MCF 10A (cell line): Measurements from ENCODE around the gene UBL7. TPM values are rescaled to one million over a fixed set of nuclear protein-coding genes. Genes with fewer than 3 reads are reported as not detected.
A peak's percentile ranks its signal among the peaks of the same experiment; 100 is the strongest.

ENCODE experiments used
- BruUV-seq: library from RNA; stranded (reverse); fragments of 400-500 nt; replicated peaks from 2 replicates; lab custom pipeline; 2021; lab: Mats Ljungman, UMichigan
- CTCF ChIA-PET: fragments of 300-600 bp; sonication (Branson Sonifier 250); formaldehyde crosslinking; extraction: SDS; loops from one replicate; lab custom pipeline; 2021; ENCODE audit warnings: antibody characterized with exemption, inconsistent platforms; lab: Yijun Ruan, JAX
- POLR2A ChIA-PET: fragments of 300-600, 350-650 bp; sonication (Branson Sonifier 250); formaldehyde crosslinking; extraction: SDS; loops from one replicate; lab custom pipeline; 2020; ENCODE audit warnings: antibody characterized with exemption, inconsistent platforms; lab: Yijun Ruan, JAX
- DNase-seq: peaks from one replicate; pipeline ENCODE4 v3.0.0-alpha.2; 2018; ENCODE audit not compliant: unreplicated experiment
- H3K27ac Mint-ChIP-seq: one replicate; pipeline ENCODE4 v1.8.0; 2022; ENCODE audit warnings: mild to moderate bottlenecking, low read depth, mixed read lengths; ENCODE audit not compliant: unreplicated experiment
- H3K27me3 Mint-ChIP-seq: one replicate; pipeline ENCODE4 v1.8.0; 2022; ENCODE audit warnings: mixed read lengths; ENCODE audit not compliant: insufficient read depth, unreplicated experiment
- H3K36me3 Mint-ChIP-seq: one replicate; pipeline ENCODE4 v1.8.0; 2022; ENCODE audit warnings: mild to moderate bottlenecking, moderate library complexity, mixed read lengths; ENCODE audit not compliant: insufficient read depth, unreplicated experiment
- H3K4me1 Mint-ChIP-seq: one replicate; pipeline ENCODE4 v1.8.0; 2022; ENCODE audit warnings: mixed read lengths; ENCODE audit not compliant: insufficient read depth, unreplicated experiment
- H3K4me3 Mint-ChIP-seq: one replicate; pipeline ENCODE4 v1.8.0; 2022; ENCODE audit warnings: mild to moderate bottlenecking, moderate library complexity, mixed read lengths; ENCODE audit not compliant: unreplicated experiment
- H3K9me3 Mint-ChIP-seq: one replicate; pipeline ENCODE4 v1.8.0; 2022; ENCODE audit warnings: mixed read lengths; ENCODE audit not compliant: unreplicated experiment
- CTCF ChIP-seq: fragments of 200-600 bp; IDR thresholded peaks from one replicate; pipeline ENCODE4 v1.8.0; 2022; ENCODE audit warnings: antibody characterized with exemption, mild to moderate bottlenecking; ENCODE audit not compliant: unreplicated experiment
- intact Hi-C: fragments of 100-400 bp; cut with micrococcal nuclease; formaldehyde crosslinking; loops from 2 replicates; pipeline ENCODE4 v1.14.1; 2022
- total RNA-seq: library from RNA; stranded (reverse); gene quantifications from 2 replicates; pipeline ENCODE4 v1.2.3, GENCODE V29; 2022

Gene UBL7
- total RNA-seq, 1 experiment from 2014 or later, result 56.4 TPM

GRCh38 chr15:74409225-74409624 lies 51.7 kb downstream of the UBL7 start:
- peaks cover 4% of the 10 kb centered on the region for H3K36me3 Mint-ChIP-seq
- BruUV-seq, result no TSS peak
- CTCF ChIA-PET, result no interaction called here
- TF ChIP-seq CTCF, result no peak
- H3K4me3 Mint-ChIP-seq, result no peak overlapping the region
- H3K27me3 Mint-ChIP-seq, result no peaks in the 10 kb centered on the region
- POLR2A ChIA-PET, result interaction anchor here (0.6 kb wide), 1 partner anchor 133 kb away, joined by 3 read pairs; no protein-coding TSS in a partner anchor
- peaks cover 17% of the 10 kb centered on the region for H3K4me1 Mint-ChIP-seq
- no peak for DNase-seq
- no peak overlapping the region for H3K27ac Mint-ChIP-seq
- no peaks in the 10 kb centered on the region for H3K9me3 Mint-ChIP-seq
- intact Hi-C loops, result no loop called here

GRCh38 chr15:74408815-74409214 lies 52.1 kb downstream of the UBL7 start:
- CTCF ChIA-PET, result no interaction called here

DNA sequence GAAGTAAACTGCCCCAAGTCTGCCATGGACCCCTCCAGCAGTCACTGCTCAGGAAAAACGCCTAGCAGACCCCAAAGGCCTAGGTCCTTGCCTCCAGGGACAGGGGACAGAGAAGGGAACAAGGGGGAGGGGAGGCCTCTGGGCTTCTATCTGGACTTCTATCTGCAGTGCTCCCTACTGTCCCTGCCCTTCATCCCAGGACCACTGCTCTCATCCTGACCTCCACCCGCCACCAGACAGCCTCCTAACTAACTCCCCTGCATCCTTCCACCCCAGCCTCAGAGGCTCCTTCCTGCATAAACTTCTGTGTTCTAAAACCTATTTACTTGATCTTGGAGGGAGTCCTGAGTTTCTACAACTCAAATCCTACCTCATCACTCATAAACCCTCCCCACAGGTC lies 52.6 kb downstream of the UBL7 start:
- peaks cover 4% of the 10 kb centered on the region for H3K36me3 Mint-ChIP-seq
- no peak for DNase-seq
- CTCF ChIA-PET, result interaction anchor here (1.0 kb wide), 1 partner anchor 11 kb away, joined by 3 read pairs; no protein-coding TSS in a partner anchor
- H3K9me3 Mint-ChIP-seq, result no peaks in the 10 kb centered on the region
- H3K27ac Mint-ChIP-seq, result no peak overlapping the region
- H3K4me3 Mint-ChIP-seq, result no peak overlapping the region
- H3K4me1 Mint-ChIP-seq, result peaks cover 17% of the 10 kb centered on the region
- no peak for TF ChIP-seq CTCF
- no peaks in the 10 kb centered on the region for H3K27me3 Mint-ChIP-seq
- intact Hi-C loops, result no loop called here
- no TSS peak for BruUV-seq
- POLR2A ChIA-PET, result interaction anchor here (0.6 kb wide), 1 partner anchor 375 kb away, joined by 3 read pairs; no protein-coding TSS in a partner anchor

More at GRCh38 chr15:74408815-74409214, 52.1 kb downstream of the UBL7 start:
- H3K36me3 Mint-ChIP-seq, result peaks cover 4% of the 10 kb centered on the region
- no peaks in the 10 kb centered on the region for H3K9me3 Mint-ChIP-seq
- intact Hi-C loops, result no loop called here
- H3K4me3 Mint-ChIP-seq, result no peak overlapping the region
- no TSS peak for BruUV-seq
- TF ChIP-seq CTCF, result no peak
- POLR2A ChIA-PET, result interaction anchor here (0.6 kb wide), 2 partner anchors 134 to 375 kb away, joined by 3 read pairs; no protein-coding TSS in a partner anchor
- H3K4me1 Mint-ChIP-seq, result peaks cover 17% of the 10 kb centered on the region
- no peaks in the 10 kb centered on the region for H3K27me3 Mint-ChIP-seq
- DNase-seq, result no peak
- H3K27ac Mint-ChIP-seq, result no peak overlapping the region

- no peak for TF ChIP-seq CTCF
- intact Hi-C loops, result no loop called here
- BruUV-seq, result no TSS peak
- Mint-ChIP-seq H3K4me1 (peaks cover 17% of the 10 kb centered on the region), H3K36me3 (peaks cover 4% of the 10 kb centered on the region), H3K27ac (no peak overlapping the region), H3K27me3 (no peaks in the 10 kb centered on the region), H3K9me3 (no peaks in the 10 kb centered on the region), H3K4me3 (no peak overlapping the region)
- CTCF ChIA-PET, result interaction anchor here (0.6 to 2.0 kb wide), 4 partner anchors 13 to 227 kb away, joined by 3 to 11 read pairs (median 4); no protein-coding TSS in a partner anchor
- DNase-seq, result peak; percentile 71
- POLR2A ChIA-PET, result interaction anchor here (0.9 kb wide), 2 partner anchors 15 to 48 kb away, joined by 3 read pairs; no protein-coding TSS in a partner anchor
Observed at GRCh38 chr15:74406992-74407705, 53.8 kb downstream of the UBL7 start.
